ENCODE results near the gene PLA2G4C.

DNA sequence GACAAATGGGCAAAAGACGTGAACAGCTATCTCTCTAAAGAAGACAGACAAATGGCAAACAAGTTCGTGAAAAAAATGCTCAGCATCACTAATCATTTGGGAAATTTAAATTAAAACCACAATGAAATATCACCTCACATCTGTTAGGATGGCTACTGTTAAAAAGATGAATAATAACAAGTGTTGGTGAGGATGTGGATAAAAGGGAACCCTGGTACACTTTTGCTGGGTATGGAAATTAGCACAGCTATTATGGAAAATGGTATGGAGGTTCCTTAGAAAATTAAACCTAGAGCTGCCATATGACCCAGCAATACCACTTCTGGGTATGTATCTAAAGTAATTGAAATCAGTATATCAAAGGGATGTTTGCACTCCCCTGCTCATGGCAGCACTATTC is 73.9 kb downstream of the PLA2G4C start:
- TF ChIP-seq ATF1 (CRISPR knock-in tag; IDR thresholded peaks at IDR 0.05) (no peak), NR2C2 (CRISPR knock-in tag; IDR thresholded peaks at IDR 0.05) (no peak), JAZF1 (CRISPR knock-in tag; IDR thresholded peaks at IDR 0.05) (no peak), ESRRA (CRISPR knock-in tag; IDR thresholded peaks at IDR 0.05; ENCODE audit: borderline replicate concordance) (no peak), ZNF317 (CRISPR knock-in tag; IDR thresholded peaks at IDR 0.05; ENCODE audit: borderline replicate concordance, low read depth) (no peak), FOXP1 (CRISPR knock-in tag; IDR thresholded peaks at IDR 0.05; ENCODE audit: borderline replicate concordance) (no peak), CREM (CRISPR knock-in tag; IDR thresholded peaks at IDR 0.05) (no peak), MYBL2 (CRISPR knock-in tag; IDR thresholded peaks at IDR 0.05) (no peak), SOX15 (CRISPR knock-in tag; IDR thresholded peaks at IDR 0.05) (no peak)
- TF ChIP-seq, protein P1, sequence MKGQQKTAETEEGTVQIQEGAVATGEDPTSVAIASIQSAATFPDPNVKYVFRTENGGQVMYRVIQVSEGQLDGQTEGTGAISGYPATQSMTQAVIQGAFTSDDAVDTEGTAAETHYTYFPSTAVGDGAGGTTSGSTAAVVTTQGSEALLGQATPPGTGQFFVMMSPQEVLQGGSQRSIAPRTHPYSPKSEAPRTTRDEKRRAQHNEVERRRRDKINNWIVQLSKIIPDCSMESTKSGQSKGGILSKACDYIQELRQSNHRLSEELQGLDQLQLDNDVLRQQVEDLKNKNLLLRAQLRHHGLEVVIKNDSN (CRISPR knock-in tag; IDR thresholded peaks at IDR 0.05): no peak
- TF ChIP-seq, protein P2, sequence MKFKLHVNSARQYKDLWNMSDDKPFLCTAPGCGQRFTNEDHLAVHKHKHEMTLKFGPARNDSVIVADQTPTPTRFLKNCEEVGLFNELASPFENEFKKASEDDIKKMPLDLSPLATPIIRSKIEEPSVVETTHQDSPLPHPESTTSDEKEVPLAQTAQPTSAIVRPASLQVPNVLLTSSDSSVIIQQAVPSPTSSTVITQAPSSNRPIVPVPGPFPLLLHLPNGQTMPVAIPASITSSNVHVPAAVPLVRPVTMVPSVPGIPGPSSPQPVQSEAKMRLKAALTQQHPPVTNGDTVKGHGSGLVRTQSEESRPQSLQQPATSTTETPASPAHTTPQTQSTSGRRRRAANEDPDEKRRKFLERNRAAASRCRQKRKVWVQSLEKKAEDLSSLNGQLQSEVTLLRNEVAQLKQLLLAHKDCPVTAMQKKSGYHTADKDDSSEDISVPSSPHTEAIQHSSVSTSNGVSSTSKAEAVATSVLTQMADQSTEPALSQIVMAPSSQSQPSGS (CRISPR knock-in tag; IDR thresholded peaks at IDR 0.05; ENCODE audit: borderline replicate concordance, low read depth): no peak
- TF ChIP-seq, protein P3, sequence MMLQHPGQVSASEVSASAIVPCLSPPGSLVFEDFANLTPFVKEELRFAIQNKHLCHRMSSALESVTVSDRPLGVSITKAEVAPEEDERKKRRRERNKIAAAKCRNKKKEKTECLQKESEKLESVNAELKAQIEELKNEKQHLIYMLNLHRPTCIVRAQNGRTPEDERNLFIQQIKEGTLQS (CRISPR knock-in tag; conservative IDR thresholded peaks at IDR 0.05): no peak
- TF ChIP-seq, protein P4, sequence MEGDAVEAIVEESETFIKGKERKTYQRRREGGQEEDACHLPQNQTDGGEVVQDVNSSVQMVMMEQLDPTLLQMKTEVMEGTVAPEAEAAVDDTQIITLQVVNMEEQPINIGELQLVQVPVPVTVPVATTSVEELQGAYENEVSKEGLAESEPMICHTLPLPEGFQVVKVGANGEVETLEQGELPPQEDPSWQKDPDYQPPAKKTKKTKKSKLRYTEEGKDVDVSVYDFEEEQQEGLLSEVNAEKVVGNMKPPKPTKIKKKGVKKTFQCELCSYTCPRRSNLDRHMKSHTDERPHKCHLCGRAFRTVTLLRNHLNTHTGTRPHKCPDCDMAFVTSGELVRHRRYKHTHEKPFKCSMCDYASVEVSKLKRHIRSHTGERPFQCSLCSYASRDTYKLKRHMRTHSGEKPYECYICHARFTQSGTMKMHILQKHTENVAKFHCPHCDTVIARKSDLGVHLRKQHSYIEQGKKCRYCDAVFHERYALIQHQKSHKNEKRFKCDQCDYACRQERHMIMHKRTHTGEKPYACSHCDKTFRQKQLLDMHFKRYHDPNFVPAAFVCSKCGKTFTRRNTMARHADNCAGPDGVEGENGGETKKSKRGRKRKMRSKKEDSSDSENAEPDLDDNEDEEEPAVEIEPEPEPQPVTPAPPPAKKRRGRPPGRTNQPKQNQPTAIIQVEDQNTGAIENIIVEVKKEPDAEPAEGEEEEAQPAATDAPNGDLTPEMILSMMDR (IDR thresholded peaks at IDR 0.05): no peak
- TF ChIP-seq, protein P5, sequence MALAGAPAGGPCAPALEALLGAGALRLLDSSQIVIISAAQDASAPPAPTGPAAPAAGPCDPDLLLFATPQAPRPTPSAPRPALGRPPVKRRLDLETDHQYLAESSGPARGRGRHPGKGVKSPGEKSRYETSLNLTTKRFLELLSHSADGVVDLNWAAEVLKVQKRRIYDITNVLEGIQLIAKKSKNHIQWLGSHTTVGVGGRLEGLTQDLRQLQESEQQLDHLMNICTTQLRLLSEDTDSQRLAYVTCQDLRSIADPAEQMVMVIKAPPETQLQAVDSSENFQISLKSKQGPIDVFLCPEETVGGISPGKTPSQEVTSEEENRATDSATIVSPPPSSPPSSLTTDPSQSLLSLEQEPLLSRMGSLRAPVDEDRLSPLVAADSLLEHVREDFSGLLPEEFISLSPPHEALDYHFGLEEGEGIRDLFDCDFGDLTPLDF (CRISPR knock-in tag; IDR thresholded peaks at IDR 0.05): no peak

Data from WTC11 (cell line).